RCC 7860 (cell line): ENCODE data around the gene CLNK.

Experiments used
- DNase-seq: peaks from one replicate; pipeline ENCODE4 v3.0.0-alpha.2; 2015; ENCODE audit warnings: low spot score
- FAIRE-seq: peaks from 2 replicates; lab custom pipeline; 2012; peaks lifted over from hg19 to GRCh38; lab: Jason Lieb, UNC

CLNK gene, protein sequence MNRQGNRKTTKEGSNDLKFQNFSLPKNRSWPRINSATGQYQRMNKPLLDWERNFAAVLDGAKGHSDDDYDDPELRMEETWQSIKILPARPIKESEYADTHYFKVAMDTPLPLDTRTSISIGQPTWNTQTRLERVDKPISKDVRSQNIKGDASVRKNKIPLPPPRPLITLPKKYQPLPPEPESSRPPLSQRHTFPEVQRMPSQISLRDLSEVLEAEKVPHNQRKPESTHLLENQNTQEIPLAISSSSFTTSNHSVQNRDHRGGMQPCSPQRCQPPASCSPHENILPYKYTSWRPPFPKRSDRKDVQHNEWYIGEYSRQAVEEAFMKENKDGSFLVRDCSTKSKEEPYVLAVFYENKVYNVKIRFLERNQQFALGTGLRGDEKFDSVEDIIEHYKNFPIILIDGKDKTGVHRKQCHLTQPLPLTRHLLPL

DNA sequence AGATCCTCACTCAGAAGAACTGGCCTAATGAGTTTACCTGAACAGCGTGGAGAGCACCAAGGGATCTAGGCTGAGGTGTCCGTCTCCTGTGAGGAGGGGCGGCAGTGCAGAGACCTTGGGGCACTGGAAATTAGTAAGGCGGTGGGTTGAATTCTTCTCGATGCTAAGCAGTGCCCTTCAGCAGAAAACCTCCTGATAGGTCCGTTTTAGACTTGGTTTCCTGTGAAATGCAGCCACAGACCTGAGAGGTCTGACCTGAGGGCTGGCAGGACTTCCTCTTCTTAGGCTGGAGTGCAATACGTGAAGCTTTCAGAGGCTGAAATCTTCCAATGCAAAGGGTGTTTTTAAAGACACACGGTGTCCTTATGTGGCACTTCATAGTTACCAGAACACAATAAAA is at the start of gene CLNK:
TSS of gene CLNK (minus strand) at position 138 of the 400 bp plus-strand sequence. CDS start 16,899 bp downstream, outside the sequence.
- FAIRE-seq, result no peak

DNA sequence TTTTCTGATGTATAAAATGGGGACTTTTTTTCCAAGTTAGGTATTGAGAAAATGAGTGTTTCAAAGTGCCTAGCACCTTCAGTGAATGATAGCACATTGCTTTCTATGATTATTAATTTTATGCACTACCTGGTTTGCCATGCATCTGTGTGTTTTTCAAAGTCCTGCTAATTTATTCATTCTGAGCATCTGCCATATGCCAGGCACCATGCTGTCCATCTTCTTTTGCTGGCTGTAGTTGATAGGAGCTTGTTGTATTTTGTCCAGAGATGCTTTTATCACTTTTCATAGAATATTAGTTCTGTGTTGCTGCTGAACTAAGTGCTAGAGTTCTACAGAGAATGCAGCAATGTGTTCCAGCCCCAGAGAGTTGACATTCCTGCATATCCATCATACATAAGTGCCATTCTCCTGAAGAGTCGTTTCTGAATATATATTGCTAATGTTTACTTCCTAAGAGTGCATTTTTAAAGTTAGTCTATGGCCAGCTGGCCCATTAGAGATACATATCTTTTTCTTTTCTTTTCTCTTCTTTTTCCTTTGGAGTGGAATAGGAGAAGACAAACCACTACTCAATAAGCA is 49.0 kb upstream of the CLNK start:
- no peak for FAIRE-seq

More for the DNA sequence above, at the start of gene CLNK:
- DNase-seq, result no peak

DNA sequence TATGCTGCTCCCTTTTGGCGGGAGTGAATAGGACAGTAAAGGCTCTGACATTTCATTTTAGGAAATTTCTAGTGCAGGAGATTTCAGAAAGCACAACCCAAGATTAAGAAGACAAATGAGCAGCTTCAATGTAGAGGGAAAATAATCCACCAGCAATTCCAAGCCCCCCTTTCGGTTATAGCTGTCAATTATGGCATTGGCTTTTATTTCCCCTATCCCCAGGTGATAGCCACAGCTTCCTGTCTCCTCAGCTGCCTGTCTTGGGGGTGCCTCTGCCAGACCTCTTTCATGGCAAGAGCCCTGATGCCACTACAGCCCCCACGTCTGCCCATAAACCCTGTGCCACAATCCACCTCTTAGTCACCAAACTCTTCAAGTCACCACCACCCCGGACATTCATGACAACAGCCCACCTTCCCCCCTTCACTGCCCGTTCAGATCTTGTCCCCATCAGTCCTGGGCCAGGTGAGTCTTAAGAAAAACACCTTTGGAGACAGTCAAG is 48.4 kb upstream of the CLNK start:
- FAIRE-seq, result no peak
- no peak for DNase-seq

More for the DNA sequence above, 49.0 kb upstream of the CLNK start:
- DNase-seq, result no peak

DNA sequence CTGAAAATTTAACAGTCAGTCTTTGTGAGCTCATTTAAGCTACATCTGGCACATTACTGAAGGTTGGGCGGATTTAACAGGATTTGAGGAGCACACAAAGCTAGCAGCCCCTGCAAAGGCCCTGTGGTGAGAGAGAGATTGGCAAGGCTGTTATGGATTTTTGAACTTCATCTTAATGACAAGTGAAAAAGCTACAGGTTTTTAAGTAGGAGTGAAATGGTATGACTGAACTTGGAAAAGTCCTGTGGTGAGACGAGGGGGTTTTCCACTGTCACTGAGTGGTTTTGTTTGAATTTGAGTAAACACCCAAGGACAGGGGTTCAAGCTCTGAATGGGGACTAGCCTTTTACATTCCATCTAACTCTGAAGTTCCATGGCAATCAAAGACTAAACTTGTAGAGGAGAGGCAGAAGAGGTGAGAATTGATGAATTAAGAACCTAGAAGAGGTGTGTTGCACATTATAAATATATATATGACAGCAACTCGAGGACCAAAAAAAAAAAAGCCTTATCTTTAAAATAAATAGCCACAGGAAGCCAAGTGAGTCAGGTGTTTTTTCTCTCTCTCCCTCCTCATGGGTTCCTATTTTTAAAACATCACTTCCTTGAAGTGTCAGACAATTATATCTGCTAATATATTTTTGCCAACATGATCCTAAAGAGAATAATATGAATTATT is 47.8 kb upstream of the CLNK start:
- no peak for DNase-seq

DNA sequence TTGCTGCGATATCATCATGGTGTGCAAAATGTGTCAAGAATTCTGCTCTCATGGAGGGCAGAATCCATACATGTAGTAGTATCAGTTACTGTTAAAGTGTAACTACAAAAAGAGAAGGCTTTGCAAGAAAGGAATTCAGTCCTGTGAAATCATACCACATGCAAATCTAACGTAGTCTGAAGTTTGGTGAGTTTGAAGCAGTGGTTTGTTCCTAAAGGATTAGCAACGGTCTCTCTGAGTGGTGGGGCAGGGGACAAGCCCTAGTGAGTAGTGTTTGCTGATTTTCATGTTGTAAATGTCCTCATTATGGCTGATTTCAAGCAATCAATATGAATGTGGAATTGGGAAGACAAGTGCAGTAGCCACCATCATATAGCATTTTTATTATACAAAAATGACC is 47.1 kb upstream of the CLNK start:
- no peak for DNase-seq
- no peak for FAIRE-seq

More for the DNA sequence above, 47.8 kb upstream of the CLNK start:
- FAIRE-seq, result no peak

DNA sequence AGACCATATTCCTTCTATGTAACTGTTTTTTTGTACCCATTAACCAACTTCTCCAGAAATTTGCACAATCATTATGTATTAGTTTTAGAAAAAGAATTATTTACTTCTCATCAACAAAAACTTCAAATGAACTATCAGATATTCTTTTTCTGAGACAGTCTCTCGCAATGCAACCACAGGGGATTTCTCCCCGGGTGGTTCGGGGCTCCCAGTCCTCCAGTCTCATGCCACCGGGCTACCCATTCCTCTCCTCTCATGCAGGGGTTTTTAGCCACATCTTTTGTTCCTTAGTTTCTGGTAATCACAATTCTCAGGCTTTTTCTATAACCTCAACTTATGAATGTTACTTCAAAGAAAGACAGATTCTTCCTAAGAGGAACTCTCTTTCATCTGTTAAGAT is 46.6 kb upstream of the CLNK start:
- FAIRE-seq, result no peak

DNA sequence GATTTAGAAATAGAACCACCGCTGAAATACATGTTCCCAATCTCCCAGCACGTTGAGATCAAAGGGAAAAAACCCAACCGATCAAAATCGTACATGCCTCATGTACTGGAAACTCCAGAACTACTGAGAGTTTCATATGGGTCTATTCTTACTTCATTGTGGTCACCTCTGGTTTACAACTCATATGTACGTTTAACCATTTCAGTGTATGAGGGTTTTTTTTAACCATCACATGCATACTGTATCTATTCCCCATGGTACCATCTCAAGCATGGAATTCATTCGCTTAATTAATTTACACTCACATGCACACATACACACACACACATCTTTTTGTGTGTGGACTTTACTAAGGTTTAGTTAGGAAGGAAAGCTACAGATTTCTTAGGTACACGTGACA is 46.0 kb upstream of the CLNK start:
- DNase-seq (no peak), FAIRE-seq (no peak)

More for the DNA sequence above, 46.6 kb upstream of the CLNK start:
- DNase-seq, result no peak

DNA sequence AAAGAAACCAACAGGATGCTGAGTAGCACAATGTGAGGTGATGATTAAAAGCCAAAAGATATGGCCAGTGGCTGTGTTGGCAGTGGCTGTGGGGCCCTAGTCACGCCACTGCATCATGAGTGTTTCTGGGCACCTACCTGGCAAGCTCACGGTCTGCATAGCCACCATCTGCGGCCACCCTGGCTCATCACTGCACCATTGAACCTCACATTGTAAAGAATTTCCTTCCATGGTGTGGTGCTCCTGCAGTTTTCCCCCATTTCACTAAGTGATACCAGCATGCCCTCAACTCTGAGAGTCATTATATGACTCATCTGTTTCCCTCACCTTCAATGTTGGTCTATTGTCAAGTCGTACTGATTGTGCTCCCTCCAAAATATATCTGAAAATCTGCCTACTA is 45.5 kb upstream of the CLNK start:
- FAIRE-seq (no peak), DNase-seq (no peak)

DNA sequence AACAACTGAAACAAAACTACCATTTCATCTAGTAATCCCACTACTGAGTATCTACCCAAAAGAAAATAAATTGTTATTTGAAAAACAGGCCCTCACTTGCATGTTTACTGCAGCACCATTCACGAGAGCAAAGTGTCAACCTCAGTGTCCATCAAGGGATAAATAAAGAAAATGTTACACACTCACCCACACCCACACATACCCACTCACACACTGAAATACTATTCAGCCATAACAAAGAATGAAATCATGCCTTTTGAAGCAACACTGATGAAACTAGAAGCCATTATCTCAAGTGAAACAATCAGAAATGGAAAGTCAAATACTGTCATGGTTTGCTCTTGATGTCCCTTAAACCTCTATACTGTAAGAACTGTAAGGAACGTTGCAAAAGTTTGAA is 44.8 kb upstream of the CLNK start:
- DNase-seq (no peak), FAIRE-seq (no peak)

DNA sequence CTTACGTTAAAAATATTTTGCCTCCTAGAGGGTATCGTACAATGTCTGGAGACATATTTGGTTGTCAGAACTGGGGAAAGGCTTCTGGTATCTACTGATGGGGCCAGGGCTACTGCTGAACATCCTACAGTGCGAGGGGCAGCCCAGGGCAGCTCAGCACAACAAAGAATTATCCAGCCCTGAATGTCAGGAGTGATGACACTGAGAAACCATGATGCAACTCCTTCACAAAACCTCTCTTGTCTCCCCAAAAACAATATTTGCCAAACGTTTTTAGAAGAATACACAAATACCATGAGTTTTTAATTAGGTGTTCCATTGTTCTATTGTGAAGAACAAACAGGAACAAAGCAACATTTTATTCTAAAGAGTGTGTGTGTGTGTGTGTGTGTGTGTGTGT is 43.4 kb upstream of the CLNK start:
- DNase-seq (no peak), FAIRE-seq (no peak)

DNA sequence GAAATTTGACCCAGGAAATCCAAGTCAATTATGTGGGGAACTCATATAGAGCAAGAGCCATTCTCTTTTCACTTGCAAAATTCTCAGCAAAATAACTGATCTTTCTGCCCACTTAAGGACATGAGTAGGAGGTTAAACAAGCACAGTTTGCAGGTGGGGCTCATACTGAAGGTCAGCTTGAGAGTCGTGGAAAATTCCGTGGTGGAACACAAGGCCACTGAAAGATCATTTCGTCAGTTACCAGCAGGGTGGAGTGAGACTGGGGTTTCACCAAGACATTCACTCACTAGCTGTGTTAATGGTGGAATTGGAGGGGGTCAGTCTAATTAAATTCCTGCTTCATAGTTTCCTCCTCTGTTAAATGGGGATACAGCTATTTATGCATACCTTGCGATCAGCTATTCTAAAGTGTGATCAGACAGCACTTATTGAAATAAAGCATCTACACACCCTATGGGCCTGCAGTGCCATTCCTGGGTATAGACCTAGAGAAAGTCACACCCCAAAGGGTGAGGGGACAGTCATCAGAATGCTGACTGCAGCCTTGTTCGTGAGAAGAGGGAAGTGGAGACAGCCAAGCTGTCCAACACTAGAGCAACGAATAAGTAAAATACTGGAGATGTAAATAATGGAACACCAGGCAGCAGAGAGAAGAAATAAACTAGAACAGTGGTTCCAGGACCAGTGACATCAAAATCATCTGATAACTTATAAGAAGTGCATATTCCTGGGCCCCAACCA is 42.7 kb upstream of the CLNK start:
- FAIRE-seq, result no peak
- DNase-seq, result no peak

DNA sequence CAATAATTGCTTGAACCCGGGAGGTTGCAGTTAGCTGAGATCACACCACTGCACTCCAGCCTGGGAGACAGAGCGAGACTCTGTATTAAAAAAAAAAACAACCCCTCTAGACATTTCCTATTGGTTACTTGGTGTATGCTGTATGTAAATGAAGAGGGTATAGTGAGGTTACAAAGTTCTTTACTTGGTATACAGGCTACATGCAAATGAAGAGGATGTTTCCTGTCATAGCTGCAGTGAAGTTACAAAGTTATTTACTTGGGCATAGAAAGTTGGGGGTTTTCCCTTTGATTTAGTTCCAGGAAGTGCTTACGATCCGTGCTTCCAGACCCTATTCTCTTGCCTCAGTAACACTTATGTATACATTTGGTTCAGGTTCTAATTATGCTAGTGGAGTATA is 38.4 kb upstream of the CLNK start:
- no peak for FAIRE-seq

DNA sequence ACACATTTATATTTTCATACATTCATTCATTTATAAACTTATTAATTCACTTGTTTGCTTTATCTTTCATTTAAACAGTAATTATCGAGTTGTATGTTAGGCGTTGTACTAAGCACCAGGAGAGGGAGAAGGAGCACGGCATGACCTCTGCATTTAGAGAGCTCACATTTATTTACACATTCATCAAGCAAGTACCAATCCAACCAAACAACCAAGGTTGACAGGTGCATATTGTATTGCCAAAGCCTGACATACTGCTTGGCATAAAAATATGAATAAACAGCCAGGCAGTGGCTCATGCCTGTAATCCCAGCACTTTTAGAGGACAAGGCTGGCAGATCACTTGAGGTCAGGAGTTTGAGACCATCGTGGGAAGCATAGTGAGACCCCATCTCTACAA is 37.0 kb upstream of the CLNK start:
- DNase-seq, result no peak
- FAIRE-seq, result no peak

More for the DNA sequence above, 38.4 kb upstream of the CLNK start:
- DNase-seq, result no peak

DNA sequence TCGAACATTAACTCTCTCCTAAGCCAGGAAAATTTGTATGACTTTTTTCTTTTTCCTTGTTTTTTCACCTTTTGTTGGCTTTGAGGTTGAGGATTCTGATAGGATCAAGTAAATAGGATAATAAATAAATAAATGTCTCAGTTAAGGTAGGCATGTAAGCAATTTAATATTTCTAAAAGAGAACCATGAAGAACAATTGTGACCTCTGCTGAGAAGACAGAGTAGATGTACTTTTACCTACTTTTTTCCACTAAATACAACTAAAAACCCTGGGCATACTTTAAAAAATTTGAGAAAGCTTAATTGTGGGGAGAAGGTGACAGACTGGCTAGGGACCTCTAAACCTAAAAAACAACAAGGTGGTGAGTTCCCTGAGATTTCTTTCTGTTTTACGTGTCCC is 31.6 kb upstream of the CLNK start:
- no peak for DNase-seq
- FAIRE-seq, result no peak

DNA sequence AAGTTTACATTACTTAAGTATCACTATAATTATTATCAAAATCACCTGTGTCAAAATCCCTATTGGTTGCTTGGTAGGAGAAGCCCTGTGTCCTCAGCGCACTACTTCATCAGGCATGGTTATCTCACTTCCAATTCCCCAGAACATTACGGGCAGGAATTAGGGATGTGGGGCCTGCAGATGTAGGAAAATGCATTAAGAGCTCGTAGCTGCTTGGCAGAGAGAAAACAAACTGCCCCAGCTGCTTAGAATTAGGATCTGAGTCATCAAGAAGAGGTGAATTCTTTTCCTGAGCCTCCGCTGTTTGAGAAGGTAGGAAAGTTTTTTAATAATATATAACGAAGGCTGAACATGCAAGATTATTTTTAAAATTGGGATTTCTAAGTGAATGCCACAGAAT is 31.1 kb upstream of the CLNK start:
- FAIRE-seq, result no peak

DNA sequence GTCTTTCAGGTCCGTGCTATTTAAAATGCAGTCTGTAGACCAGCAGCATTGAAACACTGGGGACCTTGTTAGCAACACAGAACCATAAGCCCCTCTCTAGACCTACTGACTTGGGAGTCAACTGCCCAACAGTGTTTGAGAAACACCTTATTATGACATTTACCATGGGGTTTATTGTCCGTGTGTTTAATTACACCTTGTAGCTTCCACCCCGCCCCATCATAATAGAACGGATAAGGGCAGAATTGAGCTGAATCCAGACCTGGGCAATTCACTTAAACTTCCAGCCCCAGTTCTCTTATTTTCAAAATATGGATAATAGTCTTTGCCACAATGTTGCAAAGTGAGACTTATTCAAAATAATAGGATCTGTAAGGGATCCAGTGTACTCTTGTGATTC is 30.6 kb upstream of the CLNK start:
- FAIRE-seq (no peak), DNase-seq (no peak)

More for the DNA sequence above, 31.1 kb upstream of the CLNK start:
- no peak for DNase-seq

DNA sequence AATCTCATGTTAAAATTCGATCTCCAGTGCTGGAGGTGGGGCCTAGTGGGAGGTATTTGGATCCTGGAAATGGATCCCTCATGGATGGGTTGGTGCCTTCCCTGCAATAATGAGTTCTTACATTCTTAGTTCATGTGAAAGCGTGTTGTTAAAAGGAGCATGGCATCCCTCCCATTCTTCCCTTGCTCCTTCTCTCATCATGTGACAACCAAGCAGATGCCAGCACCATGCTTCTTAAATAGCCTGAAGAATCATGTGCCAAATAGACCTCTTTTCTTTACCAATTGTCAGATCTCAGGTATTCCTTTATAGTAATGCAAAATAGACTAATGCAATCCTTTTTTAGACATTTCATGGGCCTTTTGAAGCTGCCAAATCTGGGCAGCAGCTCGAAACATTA is 29.0 kb upstream of the CLNK start:
- FAIRE-seq, result no peak
- no peak for DNase-seq

DNA sequence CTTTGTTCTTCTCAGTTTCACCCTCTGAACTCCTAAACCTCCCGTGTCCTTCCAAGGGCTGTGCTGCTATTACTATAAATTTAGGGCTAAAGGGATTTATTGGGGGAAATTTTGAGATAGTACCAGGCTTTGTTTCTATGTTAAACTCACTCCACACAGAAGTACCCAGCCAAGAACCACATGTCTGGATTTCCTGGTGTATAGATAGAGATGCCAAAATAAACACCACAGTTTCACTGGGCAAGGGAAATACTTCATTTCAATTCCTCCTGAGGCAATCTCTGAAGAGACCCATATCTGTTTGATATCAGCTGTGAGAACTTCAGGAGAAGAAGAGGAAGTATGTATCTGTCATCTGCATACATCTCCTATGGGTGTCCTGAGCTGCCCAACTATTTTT is 21.7 kb upstream of the CLNK start:
- FAIRE-seq (no peak), DNase-seq (no peak)

DNA sequence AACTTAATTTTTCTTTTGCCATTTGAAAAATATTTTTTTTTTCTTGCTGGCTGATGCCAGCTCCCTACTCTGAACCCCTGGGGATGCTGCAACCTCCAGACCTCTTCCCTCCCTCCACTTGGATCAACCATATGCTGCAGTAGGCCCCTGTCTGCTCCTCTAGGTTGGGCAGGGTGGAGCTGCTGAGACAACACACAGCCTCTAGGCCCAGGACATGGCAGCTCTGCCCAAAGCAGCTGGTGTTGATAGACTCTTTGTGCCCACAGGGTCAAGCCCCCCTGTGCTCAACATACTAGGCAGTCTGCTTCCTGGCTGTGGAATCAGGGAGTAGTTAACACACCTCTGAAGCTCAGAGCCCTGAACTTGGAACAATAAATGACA is 19.9 kb upstream of the CLNK start:
- DNase-seq, result no peak
- FAIRE-seq, result no peak

DNA sequence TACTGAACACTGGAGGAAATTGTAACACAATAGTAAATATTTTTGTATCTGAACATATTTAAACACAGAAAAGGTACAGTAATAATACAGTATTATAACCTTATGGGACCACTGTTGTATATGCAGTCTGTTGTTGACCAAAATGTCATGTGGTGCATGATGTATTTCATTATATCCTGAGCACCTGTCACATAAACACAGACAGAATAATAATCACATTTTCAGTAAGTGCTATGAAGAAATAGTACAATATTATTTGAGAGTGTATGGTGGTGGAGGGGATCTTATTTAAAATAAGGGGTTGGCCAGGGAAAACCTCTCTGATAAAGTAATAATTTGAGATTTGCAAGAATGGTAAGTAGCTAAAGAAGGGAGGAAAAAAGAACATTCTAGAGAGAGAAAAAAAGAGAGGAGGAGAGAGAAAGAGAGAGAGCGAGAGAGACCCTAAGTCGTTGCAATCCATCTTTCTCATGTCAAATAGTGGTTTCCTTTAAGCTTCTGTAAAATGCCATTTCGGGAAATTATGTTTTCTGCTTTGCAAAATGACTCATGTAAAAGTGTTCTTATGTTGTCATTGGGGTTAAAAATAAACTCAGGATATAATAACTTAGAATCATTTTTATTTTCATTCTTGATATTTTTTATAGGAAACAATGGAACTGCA is 19.3 kb upstream of the CLNK start:
- FAIRE-seq (no peak), DNase-seq (no peak)

DNA sequence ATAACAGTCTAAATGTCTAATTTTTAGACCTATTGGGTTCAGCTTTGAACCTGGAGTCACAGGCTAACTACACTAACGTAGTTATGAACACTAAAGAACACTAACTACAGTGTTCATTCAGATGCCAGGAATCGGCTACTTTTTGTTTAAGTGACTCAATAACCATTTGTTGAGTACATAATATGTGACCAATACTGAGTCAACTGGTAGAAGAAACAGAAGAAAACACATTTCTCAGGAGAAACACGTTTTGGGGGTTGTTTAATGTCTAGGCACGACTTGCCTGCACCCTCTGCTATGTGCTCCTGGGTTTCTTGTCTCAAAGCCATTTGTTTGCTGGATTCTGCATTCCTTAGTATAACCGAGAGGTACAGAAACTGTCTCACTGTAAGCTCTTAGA is 18.6 kb upstream of the CLNK start:
- no peak for FAIRE-seq
- no peak for DNase-seq
